ENCODE data around the gene ACSS2.

Gene ACSS2, protein sequence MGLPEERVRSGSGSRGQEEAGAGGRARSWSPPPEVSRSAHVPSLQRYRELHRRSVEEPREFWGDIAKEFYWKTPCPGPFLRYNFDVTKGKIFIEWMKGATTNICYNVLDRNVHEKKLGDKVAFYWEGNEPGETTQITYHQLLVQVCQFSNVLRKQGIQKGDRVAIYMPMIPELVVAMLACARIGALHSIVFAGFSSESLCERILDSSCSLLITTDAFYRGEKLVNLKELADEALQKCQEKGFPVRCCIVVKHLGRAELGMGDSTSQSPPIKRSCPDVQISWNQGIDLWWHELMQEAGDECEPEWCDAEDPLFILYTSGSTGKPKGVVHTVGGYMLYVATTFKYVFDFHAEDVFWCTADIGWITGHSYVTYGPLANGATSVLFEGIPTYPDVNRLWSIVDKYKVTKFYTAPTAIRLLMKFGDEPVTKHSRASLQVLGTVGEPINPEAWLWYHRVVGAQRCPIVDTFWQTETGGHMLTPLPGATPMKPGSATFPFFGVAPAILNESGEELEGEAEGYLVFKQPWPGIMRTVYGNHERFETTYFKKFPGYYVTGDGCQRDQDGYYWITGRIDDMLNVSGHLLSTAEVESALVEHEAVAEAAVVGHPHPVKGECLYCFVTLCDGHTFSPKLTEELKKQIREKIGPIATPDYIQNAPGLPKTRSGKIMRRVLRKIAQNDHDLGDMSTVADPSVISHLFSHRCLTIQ

GRCh38 chr20:34876406-34877282, at the start of gene ACSS2:
Gene ACSS2 (plus strand): TSS chr20:34876612. CDS start chr20:34876646, 34 bp downstream.
- DNase-seq (ENCODE audit: low read depth) = no peak

GRCh38 chr20:34829191-34829590, 47.2 kb upstream of the ACSS2 start:
- no peak for DNase-seq (ENCODE audit: low read depth)

GRCh38 chr20:34831936-34832335, 44.5 kb upstream of the ACSS2 start:
- no peak for DNase-seq (ENCODE audit: low read depth)

- DNase-seq (ENCODE audit: low read depth) = peak; percentile 10
Measured at GRCh38 chr20:34834459-34834893, 41.9 kb upstream of the ACSS2 start.

DNA sequence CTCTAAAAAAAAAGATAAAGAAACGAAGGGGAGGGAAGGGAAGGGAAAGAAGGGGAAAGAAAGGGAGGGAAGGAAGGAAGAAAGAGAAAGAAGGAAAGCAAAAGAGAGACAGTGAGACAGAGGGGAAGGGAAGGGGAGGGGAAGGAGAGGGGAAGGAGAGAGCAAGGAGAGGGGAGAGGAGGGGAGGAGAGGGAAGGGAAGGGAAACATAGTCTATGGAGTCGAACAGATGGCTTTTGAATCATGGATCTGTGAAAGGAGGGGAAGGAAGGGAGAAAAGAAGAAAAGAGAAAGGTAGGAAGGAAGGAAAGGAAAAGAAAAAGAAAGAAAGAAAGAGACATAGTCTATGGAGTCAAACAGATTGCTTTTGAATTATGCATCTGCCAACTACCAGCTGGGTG, 34.3 kb upstream of the ACSS2 start:
- DNase-seq (ENCODE audit: low read depth) = no peak

- no peak for DNase-seq (ENCODE audit: low read depth)
Measured at GRCh38 chr20:34843421-34843820, 33.0 kb upstream of the ACSS2 start.

DNA sequence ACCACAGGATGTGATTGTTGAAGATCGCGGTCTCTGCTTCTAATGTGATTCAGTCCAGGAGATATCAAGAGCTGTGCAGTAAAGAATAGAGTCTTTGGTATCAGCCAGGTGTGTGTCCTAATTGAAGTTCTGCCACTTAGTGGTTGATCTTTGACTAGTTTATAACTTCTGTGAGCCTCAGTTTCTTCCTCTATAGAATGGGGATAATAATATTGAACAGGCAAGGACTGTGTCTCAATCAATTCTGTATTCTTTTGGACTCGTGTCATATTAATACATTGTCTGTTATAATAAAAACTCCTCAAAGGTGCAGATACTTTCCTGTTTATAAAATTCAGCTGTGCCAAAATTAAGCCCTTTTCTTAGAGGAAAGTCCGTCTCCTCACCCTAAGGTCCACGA, 27.8 kb upstream of the ACSS2 start:
- no peak for DNase-seq (ENCODE audit: low read depth)

DNA sequence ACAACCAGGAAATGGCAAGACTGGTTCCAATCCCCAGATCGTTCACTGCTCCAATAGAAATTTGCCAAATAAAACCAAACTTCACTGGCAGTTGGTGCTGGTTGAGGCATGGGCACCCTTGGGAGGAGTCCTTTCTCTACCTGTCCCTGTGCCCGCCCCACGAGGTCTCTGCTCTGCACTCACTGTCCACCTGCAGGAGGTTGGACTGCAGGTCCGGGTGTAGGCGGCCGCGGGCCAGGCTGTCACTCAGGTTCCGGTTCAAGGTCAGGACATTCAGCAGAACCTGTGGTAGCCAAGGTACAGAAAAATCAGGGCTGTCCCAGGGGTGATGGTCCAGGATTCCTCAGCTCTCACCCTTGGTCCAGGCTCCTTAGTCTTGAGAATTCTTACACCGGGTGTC, 26.6 kb upstream of the ACSS2 start:
- DNase-seq (ENCODE audit: low read depth) = no peak

DNA sequence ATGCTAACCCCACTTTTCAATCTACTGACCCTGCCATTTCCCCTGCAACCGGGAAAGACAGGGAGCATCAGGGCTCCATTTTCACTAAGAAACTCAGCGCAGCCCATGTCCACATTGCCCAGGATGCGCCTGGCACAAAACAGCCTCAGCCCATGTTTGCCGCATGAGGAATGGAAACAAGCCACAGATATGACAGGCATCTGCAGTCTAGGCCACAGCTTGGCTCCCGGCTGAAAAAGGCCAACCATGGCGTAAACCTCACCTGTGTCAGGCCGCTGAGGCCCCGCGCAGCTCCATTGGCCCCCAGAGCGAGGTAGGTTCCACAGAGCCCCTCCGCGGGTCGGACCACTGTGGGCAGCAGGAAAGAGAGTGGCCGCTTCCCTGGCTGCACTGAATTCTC, 25.4 kb upstream of the ACSS2 start:
- DNase-seq (ENCODE audit: low read depth) = no peak

DNA sequence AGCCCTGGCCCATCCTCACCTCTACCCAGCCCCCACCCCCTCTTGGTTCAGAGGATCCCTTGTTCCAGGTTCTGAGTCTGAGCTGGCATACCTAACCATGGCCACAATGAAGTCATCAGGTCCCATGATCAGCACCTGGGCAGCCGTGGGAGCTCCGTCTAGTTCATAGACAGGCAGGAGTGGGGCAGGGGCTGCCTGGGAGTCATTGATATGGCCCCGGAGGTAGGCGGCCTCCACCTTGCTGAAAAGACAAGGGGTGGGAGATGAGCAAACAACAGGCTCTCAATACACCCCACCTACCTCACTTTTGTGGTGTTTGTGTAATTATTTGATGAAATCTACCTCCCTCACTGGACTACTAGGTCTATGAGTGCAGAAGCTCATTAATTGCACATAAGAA, 24.1 kb upstream of the ACSS2 start:
- no peak for DNase-seq (ENCODE audit: low read depth)

GRCh38 chr20:34859367-34859766, 17.0 kb upstream of the ACSS2 start:
- no peak for DNase-seq (ENCODE audit: low read depth)

- no peak for DNase-seq (ENCODE audit: low read depth)
Measured at GRCh38 chr20:34859826-34860545, 16.4 kb upstream of the ACSS2 start.

DNA sequence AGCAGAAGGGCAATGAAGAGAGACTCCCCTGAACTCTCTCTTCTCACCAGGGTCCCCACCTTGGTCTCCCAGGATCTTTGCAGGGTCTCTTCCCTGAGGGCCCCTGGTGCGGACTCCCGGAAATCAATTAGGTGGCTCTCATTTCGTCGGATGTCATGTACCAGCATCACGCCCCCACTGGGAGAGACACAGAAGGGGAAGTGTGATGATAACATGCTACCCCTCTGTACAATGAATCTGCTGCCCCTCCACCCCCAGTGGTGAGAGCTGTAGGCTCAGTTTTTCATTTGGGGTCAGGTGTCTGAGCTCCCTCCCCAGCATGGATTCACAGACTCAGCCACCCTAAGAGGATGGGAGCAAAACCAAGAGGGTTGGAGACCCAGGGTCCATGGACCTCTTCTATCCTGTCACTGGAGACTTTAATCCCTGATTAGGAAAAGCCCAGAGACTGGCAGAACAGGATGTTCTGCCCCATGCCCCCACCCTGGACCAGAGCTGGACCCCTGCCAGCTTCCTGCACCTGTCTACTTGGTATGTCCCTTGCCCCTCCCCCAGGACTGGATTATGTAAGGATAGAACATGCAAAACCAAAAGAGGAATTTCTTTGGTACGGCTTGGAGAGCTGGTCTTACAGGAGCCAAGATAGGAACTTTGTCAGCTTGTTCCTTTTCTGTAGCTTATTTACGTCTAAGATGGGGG, 14.9 kb upstream of the ACSS2 start:
- DNase-seq (ENCODE audit: low read depth) = no peak

DNA sequence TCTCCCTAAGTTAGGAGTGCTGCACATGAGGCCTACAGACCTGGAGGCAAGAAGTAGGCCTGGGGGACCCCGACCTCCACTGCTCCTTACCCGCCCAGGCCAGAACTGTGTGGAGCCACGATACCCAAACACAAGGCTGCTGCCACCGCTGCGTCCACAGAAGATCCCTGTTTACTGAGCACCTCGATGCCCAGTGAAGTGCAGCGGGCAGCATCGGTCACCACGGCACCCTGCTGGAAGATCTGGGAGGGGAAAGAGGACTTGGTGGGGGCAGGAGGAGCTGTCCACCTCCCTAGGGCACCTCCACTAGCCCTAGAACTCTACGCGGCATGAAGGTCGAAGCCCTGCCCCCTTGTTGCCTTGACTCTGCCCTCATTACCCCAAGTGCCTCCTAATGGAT, 13.7 kb upstream of the ACSS2 start:
- no peak for DNase-seq (ENCODE audit: low read depth)

DNA sequence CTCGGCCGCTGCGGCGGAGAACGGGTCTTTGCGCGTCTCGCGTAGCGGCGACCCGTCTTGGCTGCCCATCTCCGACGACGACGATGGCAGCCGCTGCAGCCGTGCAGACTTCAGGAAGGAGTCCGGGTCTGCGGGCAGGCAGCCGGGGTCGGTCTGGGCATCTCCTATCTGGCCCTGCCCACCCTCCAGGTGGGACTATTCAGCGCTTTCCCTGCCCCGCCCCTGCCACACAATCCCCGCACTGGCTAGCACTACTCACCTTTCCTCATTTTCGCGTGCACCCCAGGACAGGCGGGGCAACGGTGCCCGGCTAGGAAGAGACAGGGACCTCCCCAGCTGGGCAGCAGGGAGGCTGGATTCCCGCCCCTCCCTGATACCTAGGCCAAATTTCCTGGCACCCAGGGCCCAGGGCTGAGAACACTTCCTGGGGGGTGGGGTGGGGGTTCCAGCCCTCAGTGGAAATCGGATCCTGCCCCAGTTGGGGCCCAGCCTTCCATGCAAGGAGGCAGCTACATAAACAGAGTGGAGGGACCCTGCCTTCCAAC, 12.9 kb upstream of the ACSS2 start:
- no peak for DNase-seq (ENCODE audit: low read depth)

DNA sequence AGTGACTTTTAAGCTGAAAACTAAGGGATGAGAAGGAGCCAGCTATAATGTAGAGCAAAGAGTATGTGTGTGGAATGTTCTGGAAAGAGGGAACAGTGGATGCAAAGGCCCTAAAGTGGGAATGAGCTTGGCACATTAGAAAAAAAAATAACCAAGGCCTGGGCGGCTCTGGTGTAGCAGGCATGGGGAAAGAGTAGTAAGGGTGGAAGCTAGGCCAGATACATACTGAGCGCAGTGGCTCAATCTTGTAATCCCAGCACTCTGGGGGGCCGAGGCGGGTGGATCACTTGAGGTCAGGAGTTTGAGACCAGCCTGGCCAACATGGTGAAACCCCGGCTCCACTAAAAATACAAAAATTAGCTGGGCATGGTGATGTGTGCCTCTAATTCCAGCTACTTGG, 12.2 kb upstream of the ACSS2 start:
- no peak for DNase-seq (ENCODE audit: low read depth)

DNA sequence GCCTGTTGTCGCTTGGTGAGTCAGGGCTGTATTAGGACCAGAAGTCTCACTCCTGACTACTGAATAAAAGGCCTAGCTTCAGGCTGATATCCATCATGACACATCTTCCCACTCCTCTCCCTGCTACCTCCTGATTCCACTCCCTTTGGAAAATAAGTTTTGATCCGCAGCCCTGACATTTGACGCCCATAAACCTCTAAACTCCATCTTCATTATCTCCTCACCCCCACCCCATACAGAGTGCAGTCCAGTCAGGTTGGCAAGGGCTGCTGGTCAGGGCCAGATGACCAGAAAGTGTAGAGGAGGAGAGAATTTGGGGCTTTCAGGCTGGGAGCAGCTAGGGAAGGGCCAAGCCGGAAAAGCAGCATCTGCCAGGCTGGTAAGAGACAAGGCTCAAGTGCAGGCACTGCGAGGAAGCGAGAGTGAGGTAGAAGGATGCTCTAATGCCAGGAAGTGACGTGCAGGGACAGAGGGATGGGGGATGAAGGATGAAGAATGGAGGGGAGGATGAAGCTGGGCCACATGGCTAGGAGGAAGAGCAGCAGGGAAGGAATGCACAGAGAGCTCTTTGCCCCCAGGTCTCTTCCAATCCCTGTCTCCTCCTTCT, 5.0 kb upstream of the ACSS2 start:
- DNase-seq (ENCODE audit: low read depth) = no peak

- DNase-seq (ENCODE audit: low read depth) = no peak
Measured at GRCh38 chr20:34871966-34872621, 4.3 kb upstream of the ACSS2 start.

- peak; percentile 42 for DNase-seq (ENCODE audit: low read depth)
Measured at GRCh38 chr20:34872622-34873224, 3.7 kb upstream of the ACSS2 start, which contains the start of gene GGT7. Gene GGT7 (minus strand): TSS chr20:34872856. CDS start chr20:34872815, 41 bp downstream.
